Left lobe of liver (tissue), 2 donors: ENCODE measurements around the gene ADGRL1. TPM values are rescaled to one million over a fixed set of nuclear protein-coding genes. Genes with fewer than 3 reads are reported as not detected.
"Not testable (repeated sequence)": the region's sequence is repeated elsewhere in the genome, so short reads cannot be mapped to it uniquely, and the experiment has no call there.

Experiments
- ATAC-seq: fragments of 200-7000 bp; cut with Tn5 transposase; one replicate; pipeline ENCODE4 v1.9.1; 2020; ENCODE audit warnings: mild to moderate bottlenecking, moderate library complexity
- DNase-seq: peaks from one replicate; pipeline ENCODE4 v3.0.0-alpha.2; 2020; ENCODE audit warnings: low spot score
- total RNA-seq: library from RNA; stranded (reverse); gene quantifications from one replicate; pipeline ENCODE4 v1.2.1, GENCODE V29; 2021
- donor health status: DM: no; HTN: no; CAD: no; lungs with moderate emphysema.
- donor health status: DM: no; HTN: yes; CAD: no.

The ADGRL1 gene
- total RNA-seq, 1 donor from 2014 or later = 1.3 TPM

DNA sequence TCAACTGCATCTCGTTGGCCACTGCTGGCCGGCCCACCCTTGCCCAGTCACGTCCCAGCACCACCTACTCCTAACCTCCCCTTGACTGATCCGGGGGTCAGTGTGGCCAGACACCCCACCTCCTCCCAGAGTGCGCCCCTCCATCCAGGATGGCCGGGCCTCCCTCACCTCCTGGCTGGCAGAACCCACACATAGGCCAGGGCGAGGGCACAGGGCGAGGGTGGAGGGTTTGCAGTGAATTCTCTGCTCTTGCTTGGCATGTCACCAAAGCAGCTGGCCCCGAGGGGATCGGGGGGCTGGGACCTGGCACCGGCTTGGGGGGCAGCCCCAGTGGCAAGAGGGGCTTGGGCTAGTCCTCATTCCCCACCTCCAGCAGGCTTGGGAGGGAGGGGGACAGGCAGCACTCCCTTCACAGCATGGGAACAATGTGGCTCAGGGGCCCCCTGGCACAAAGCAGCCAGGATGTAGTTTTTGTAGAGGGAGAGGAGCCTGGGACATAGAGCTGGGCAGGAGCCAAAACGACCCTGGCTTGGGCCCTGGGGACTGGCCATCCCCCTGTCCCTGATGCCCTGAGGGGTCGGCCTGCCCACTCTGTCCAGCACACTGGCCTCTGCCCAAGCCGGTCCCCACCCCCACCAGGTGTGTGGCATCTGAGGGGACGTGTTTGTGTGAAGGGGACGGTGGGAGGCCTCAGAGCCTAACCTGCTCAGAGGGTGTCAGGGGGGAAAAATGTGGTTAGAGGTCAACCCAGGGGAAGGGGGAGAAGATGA is 41.1 kb downstream of the ADGRL1 start:
- ATAC-seq = no peak
- DNase-seq = no peak

DNA sequence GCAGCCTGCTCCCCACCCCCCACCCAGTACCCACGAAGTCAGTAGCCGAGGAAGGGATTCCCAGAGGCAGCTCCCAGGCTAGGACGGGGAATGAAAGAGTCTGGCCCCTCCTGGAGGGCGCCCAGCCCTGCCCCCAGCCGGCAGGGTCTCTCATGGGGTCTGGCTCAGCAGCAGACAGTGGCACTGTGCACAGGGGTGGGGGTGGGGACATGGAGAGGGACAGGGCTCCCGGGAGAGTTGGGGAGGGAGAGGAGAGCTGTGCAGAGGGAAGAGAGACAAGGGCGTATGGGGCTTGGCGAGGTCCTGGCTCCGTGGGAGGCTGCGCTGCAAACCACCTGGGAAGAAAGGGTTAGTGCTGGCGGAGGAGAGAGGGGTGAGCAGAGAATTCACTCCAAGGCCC is 41.9 kb downstream of the ADGRL1 start:
- DNase-seq (no peak), ATAC-seq (no peak)

DNA sequence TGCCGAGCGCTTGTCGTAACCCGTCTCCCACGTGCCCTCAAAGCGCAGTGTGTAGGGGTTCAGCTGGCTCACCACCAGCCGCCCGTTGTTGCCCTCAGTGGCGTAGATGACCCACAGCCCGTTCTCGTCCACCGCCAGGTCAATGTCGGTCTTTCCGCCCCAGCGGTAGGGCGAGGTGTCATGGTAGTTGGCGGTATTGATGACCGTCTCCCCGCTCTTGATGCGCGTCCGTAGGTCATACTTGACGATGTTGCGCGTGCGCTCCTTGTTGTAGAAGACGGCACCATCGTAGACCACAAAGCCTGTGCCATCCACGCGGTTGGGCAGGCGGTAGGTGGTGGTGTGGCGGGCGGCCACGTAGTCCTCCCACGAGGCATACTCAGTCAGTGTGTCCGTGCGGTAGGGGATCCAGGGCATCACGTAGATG is 43.1 kb downstream of the ADGRL1 start:
- ATAC-seq = no peak
- no peak for DNase-seq

DNA sequence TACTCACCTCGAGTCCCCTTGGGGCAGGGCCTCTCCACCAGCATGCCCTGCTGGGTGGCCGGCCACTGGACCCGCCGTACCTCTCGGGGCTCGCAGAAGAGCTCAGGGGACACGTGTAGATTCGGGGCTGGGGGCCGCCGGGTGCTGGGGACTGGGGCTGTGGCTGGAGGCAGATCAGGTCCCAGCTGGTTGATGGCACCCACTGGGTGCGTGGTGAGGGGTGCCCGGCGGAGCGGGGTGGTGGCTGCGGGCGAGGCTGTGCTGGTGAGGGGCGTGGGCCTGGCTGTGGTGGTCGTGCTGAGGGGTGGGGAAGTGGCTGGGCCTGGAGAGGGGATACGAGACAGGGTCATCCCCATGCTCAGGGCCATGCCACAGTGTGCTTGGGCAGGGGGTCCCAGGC is 44.7 kb downstream of the ADGRL1 start:
- no peak for DNase-seq
- no peak for ATAC-seq

DNA sequence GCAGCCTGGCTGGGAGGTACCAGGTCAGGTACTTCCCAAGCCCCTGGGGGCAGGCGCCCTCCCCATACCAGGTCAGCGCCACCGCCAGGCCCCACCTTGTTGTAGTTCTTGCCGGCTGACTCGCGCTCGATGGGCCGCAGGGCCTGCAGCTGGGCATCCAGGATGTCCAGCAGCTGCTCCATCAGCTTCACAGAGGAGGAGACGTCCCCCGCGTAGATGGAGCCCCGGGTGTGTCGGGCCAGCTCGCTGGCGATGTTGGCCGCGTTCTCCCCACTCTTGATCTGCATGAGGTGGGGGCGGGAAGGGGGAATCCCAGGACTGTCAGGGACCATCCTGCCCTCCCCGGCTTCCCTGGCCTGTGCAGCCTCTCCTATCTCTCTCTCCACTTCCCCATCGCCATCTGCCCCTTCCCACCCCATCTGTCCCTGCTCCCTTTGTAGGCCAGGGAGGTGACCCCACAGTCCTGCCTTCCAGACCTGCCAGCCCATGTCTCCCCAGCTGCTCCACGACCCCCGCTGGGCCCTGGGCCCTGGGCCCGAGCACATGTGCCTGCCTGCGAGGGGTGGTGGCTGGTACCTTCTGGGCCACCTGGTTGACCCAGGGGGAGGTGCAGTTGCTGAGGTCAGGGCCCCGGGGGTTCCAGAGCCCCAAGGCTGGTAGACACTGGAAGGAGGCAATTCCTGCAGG is 45.8 kb downstream of the ADGRL1 start:
- ATAC-seq (no peak), DNase-seq (no peak)

DNA sequence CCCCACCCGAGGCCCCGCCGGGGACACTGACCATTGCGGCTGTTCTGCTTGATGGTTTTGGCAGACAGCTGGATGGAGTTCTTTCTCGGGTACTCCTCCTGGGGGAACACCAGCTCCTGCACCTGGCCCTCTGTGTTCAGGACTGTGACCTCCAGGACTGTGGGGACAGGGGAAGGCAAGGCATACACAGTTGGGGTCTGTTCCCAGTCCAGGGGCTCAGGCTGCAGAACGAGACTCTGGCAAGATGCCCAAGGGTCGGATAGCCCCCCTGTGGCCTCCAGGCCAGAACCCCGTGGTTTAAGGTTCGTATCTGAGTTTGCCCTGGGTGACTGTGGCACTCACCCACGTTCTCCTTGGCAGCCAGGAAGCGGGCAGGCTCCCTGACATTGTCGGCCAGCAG is 46.9 kb downstream of the ADGRL1 start:
- ATAC-seq = no peak
- no peak for DNase-seq

DNA sequence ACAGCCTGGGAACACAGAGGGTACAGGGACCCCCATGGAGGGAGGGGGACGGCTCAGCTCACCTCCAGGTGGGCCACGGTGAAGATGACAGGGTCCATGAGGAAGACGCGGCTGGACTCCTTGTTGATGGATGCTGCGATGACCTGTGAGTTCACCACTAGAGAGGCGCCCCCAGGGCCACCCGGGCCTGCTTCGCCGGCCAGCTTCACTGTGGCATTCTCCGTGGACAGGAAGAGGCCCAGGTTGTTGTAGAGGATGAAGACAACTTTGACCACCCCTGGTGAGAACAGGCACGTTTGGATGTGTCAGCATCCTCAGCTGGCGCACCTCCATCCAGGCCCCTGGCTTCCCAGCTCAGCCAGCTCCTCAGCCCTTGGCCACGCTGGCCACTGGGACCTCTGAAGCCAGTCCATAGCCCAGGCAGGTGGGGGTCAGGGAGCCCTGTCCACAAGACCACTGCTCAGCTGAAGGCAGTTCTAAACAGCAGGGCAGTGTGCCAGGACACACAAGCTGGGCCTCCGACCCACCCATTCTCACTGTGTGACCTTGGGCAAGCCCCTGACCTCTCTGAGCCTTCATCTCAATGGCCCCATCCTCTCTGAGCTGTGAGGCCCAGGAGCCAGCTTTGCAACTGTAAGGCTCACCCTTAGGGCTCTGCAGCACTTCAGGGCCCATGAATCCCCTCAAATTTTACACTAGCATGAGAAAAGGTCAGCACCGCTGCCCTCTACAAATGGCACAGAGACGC is 47.5 kb downstream of the ADGRL1 start:
- ATAC-seq = no peak
- no peak for DNase-seq

DNA sequence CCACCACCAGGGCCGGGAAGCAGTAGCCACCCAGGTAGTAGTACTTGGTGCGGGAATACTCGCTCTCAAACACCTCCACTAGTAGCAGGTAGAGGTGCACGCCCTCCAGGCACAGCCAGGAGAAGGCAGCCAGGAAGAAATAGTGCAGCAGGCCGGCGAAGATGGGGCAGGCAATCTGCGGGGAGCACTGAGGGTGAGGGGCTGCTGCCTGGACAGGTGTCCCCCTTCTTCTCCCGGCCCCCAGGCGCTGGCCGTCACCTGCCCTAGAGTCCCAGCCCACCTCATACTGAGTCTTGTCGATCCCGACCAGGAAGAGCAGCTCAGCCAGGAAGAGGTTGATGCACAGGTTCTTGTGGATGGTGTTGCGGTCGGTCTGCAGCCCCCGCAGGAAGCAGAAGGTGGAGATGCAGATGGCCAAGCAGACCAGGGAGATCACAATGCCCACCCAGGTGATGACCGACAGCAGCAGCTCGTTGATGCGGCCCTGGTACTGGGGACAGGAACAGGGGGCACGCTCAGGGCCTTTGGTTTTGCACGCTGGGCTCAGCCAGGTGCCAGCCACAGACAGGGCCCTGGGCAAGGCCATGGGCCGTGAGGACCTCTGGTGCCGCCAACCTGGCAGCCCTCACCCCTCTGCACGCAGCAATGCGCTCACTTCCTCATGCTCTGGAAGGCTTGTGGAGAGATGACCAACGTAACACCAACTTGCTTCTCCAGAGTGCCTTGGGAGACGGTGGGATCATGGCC is 48.8 kb downstream of the ADGRL1 start:
- DNase-seq (no peak), ATAC-seq (no peak)

DNA sequence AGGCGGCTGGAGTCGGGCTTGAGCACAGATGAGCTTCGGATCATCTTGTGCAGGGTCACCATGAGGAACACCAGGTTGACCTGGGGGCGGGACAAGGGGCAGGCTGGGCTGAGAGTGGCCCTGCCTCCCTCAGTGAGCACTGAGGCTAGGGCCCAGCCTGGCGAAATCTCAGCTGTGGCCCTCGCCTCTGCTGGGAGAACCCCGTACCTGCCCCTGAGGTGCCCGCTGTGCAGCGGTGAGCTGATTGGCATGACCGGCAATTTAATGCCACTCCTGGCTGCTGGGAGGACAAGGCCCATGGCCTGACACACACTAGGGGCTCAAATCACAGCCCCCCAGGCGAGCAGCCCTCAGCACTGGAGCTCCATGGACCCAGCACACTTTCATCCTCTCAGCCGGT is 49.8 kb downstream of the ADGRL1 start:
- DNase-seq = no peak
- ATAC-seq = no peak

DNA sequence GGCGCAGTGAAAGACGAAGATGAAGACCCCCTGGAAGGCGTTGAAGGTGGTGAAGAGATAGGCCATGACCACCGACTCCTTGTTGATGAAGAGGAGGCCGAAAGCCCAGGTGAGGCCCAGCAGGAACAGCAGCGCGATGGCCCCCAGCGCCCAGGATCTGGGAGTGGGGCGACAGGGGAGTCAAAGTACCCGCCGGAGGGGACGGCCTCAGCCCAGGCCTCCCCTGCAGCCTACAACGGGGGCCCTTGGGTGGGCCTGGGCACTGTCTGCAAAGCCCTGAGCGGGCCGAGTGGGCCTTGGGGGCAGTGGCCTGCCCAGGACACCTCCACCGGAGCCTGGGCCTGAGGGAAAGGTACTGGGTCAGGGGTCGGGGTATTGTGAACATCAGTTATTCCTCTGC is 50.6 kb downstream of the ADGRL1 start:
- DNase-seq (no peak), ATAC-seq (no peak)

DNA sequence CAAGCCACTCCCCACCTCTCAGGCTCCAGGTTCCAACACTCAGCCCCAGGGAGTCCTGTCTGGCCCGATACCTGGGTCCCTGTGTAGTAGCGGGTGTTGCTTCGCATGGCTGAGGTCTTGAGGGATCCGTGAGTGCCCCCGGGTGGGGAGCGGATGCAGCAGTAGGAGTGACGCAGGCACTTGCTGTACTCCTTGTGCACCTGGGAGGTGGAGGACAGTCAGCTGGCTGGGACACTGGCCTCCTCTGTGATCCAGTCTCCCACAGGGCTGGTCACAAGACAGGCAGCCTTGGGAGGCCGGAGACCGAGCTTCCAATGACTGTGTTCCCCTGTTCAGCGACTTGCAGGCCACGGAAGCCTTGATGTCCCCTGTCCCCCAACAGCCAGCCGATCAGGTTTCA is 53.3 kb downstream of the ADGRL1 start:
- ATAC-seq (no peak), DNase-seq (no peak)

DNA sequence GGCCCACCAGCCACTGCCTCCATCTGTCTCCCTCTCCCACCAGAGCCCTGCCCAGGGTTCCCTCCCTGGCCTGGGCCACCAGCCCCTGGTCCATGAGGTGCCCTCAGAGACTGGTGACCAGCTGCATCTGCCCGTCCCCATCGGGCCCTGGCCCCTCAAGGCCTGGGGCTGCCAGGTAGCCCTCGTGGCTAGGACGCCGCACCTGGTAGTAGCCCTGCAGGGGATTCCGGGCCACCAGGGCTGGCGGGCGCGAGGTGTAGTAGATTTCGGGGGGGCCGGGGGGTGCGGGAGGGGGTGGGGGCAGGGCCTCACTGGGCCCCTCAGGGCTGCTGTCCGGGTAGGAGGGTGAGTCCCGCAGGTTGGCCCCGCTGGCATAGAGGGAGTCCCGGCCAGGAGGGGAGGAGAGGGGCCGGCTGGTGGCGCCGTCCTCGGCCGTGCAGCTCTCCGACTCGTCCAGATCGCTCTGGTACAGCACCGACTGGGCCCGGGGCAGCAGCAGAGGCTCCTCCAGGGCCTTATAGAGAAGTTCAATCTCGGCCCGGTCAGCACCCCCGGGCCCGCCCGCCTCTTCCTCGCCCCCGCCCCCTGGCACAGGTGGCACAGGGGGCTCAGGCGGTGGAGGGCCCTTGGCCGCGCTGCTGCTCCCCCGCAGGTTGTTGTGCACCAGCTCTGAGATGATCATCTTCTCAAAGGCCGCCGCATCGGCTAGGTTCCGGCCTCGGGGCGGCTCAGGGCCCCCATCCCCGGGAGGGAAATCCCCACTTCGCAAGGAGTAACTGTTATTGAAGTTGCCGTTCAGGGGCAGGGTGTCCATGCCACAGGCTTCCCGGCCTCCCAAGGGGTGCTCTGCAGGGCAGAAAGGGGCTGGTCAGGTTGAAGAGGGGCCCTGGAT is 55.0 kb downstream of the ADGRL1 start:
- DNase-seq (no peak), ATAC-seq (no peak)

DNA sequence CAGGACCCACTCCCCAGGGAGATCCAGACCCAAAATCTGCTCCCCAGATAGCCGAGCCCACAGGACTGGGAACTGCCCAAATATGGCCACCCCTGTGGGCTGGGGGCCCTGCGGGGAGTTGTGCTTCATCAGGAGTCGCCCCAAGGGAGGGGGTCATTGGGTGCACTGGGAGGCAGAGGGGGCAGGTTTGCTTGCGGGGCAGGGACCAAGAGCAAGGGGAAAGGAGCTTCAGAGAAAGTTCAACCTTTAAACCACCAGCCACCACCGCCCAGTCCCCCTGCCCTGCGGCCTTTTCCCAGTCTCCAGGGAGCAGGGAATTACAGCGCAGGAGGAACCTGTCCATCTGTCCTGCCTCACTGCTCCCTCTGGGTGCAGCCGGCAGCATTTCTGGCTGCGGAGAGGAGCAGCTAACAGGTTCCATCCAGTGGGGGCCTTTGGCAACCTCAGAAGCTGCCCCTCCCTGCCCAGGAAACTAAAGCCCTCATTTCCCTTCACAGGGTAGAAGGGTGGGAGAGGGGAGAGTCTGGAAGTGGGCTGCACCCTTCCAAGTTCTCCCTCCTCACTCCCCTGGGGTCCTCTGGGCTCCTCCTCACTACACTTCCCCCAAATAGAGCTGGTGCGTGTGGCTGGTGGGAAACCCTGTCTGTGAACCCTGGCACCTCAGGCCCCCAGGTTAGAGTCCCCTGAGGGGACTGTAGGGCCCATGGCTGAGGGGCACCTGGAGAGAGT is 55.8 kb downstream of the ADGRL1 start:
- no peak for DNase-seq
- ATAC-seq = no peak

DNA sequence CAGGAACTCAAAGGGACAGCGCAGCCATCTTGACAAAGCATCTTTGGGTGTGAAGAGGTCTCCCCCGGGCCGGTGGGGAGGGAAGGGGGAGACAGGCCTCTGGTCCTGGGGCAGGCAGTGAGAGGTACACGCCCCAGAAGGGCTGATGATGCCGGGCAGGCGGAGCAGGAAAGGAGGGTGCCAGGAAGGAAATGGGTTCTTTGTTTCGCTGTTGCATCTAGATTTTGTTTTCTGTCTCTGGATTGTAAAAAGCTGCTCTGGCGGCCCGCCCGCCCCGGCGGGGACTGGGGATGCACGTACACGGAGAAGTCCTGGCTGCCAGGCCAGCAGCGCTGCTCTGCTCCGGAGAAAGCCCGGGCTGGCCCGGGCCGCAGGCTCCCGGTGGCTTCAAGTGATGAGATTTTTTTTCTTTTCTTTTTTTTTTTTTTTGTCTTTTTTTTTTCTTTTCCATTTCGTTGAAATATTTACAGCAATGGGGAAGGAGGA is 56.4 kb downstream of the ADGRL1 start:
- ATAC-seq (peak; percentile 44), DNase-seq (peak; percentile 62)

DNA sequence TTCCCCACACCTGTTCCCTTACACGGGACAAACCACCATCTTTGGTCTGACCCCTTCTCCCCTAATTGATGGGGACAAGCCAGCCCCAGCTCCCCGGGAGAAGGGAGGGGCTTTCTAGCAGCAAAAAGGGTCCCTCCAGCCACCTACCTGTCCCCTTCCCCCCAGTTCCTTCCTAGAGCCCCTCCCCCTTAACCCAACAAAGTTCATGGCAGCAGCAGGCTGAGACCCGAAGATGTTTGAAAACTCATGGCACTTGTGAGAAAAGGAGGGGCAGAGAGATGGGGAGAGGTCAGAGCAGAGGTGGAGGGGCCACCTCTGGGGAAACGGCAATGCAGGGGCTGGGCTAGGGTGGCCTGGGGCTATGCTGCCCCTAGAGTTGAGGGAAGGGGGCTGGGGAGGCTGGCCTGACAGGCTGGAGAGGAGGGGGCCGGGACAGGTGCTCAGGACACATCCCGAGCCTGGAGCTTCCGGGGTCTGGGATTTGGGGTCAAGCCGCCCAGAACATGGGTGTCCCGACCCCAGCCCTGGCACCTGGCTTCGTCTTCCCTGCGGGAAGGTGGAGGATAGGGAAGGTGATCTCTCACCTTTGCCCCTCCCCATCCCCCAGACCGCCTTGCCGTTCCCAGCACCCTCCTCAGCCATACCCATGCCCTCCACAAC is 57.1 kb downstream of the ADGRL1 start:
- DNase-seq (no peak), ATAC-seq (no peak)

DNA sequence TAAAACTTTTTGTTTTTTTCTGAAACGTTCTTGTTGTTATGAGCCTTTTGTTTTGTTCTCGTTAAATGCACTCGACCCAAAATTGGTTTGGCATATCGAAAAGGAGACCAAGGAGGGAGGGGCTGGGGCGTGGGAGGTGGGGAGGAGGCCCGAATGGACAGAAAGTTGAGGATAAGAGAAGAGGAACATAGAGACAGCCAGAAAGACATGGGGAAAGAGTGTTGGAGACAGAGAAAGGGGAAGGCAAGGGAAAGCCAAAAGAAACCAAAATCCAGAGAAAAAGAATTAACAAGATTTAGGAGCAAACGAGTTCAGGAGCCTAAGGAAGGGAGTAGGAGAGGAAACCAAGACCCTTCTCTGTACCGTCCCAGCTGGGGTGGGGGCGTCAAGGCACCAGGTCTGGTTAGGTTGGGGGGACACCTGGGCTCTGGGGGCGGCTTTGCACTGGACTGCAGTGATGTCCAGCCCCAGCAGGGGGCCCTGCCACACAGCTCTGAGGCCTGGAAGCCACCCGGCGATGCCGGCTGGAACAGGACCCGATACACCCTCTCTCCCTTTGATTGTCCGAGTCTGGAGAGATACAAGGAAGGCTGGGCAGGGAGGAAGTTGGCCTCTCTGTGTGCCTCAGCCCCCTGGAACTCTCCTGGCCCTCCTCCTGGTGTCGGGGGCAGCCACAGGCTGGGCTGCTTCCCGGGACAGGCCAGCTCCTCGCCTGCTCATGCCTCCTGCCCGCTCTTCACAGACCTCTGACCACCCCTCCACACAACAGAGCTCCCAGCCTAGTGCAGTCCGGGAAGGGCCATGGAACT is 58.0 kb downstream of the ADGRL1 start:
- ATAC-seq (peak; percentile 79), DNase-seq (no peak)

DNA sequence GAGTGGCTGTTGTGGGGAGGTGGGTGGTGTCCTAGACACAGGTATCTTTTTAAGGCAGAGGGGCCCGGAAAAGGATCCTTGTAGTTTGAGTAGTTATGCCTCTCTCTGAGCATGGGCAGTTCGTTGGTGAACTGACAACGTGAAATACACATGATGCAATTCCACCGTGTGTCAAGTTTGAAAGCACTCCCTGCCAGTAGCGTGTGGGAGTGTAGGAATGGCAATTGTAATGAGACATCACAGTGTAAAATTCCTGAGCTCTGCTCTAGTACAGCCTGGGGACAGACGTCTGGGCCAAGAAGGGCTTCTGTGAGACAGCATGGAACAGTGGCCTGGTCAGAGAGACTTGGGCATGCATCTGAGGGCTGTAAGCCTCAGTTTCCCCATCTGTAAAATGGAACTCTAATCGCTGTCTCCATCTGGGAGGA is 59.2 kb downstream of the ADGRL1 start:
- no peak for ATAC-seq
- no peak for DNase-seq

DNA sequence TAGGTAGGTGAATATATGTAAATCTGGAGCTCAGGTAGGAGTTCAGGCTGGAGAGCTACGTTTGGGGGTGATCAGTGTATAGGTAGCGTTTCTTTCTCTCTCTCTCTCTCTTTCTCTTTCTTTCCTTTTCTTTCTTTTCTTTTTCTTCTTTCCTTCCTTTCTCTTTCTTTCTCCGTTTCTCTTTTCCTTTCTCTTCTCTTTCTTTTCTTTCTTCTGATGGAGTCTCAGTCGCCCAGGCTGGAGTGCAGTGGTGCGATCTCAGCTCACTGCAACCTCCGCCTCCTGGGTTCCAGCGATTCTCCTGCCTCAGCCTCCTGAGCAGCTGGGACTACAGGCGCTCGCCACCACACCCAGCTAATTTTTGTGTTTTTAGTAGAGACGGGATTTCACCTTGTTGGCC is 59.8 kb downstream of the ADGRL1 start:
- not testable (repeated sequence) for DNase-seq, ATAC-seq
